Psoas muscle (tissue), 8 donors: ENCODE results near the gene IFFO2. TPM values are rescaled to one million over a fixed set of nuclear protein-coding genes. Genes with fewer than 3 reads are reported as not detected.

ENCODE experiments used
- ATAC-seq, 4 donors: fragments of 200-7000 bp; cut with Tn5 transposase; one replicate each; pipeline ENCODE4 v1.9.1; 2020; ENCODE audit warnings: moderate library complexity in 3 of 4, mild to moderate bottlenecking in 2 of 4
- DNase-seq, 2 donors: peaks; one replicate each; pipeline ENCODE4 v3.0.0-alpha.2; 2020
- H3K27ac ChIP-seq: fragments of 200-600 bp; one replicate; pipeline ENCODE4 v1.8.0; 2022
- H3K27me3 ChIP-seq, 3 donors: fragments of 200-600 bp in 1 of 3; one replicate each; pipeline versions ENCODE4 v1.6.1 to v1.8.0; 2013 to 2022; ENCODE audit warnings: low read length in 2 of 3, mild to moderate bottlenecking in 2 of 3, moderate library complexity in 1 of 3; ENCODE audit not compliant: insufficient read depth in 3 of 3
- H3K36me3 ChIP-seq, 2 donors: fragments of 200-600 bp in 1 of 2; one replicate each; pipeline versions ENCODE4 v1.6.1 to v1.8.0; 2013 to 2022; ENCODE audit warnings: low read depth in 1 of 2, mild to moderate bottlenecking in 1 of 2, moderate library complexity in 1 of 2; ENCODE audit not compliant: insufficient read depth in 1 of 2
- H3K4me1 ChIP-seq: fragments of 200-600 bp; one replicate; pipeline ENCODE4 v1.8.0; 2022
- H3K4me3 ChIP-seq: fragments of 200-600 bp; one replicate; pipeline ENCODE4 v1.8.0; 2022; ENCODE audit warnings: mild to moderate bottlenecking
- H3K9me3 ChIP-seq: fragments of 200-600 bp; one replicate; pipeline ENCODE4 v1.8.0; 2022
- CTCF ChIP-seq: fragments of 200-600 bp; IDR thresholded peaks from one replicate; pipeline ENCODE4 v1.8.0; 2022; ENCODE audit warnings: antibody characterized with exemption
- WGBS, 3 donors: extraction: QIAGEN DNeasy Blood & Tissue Kit; methylation state at CpG; one replicate each; pipeline versions ENCODE4 v1.1.6 to v1.1.7; 2013; 5-methylcytosine and 5-hydroxymethylcytosine counted together
- intact Hi-C, 2 donors: fragments of 100-400 bp; cut with DNase I; formaldehyde crosslinking; loops; one replicate each; pipeline versions ENCODE4 v1.11.0 to v1.14.2; 2022
- polyA plus RNA-seq, 3 donors: library from polyadenylated mRNA; stranded (reverse); fragments of 200-250 nt; gene quantifications; one replicate each; pipeline ENCODE4 v1.2.3, GENCODE V29; 2013
- total RNA-seq, 4 donors: library from RNA; stranded (reverse); fragmentation: NEBNext Ultra II Directional in 2 of 4; extraction: Animal tissue kit (Norgen Biotek cat#: 25700) in 2 of 4; gene quantifications; one replicate each; pipeline versions ENCODE4 v1.2.1 to v1.2.4, GENCODE V29; 2021 to 2023
- donor health status: healthy with polysubstance abuse.
- donor health status: DM: no; HTN: no; CAD: no; lungs with moderate emphysema.
- donor health status: Bipolar disorder and iron deficiency.
- donor health status: healthy.
- donor health status: DM: yes; HTN: yes; CAD: no.
- donor health status: DM: no; HTN: no; CAD: no.
- donor health status: DM: no; HTN: no; CAD: no.
- donor health status: DM: yes; HTN: yes; CAD: no.

The IFFO2 gene
- total and polyA plus RNA-seq, 7 donors: 0.94 to 14.0 (median 3.7) TPM

GRCh38 chr1:18878538-18879214 lies 77.8 kb downstream of the IFFO2 start:
- intact Hi-C loops: loop anchor here in 1 of 2 donors (5.0 kb wide), 1 partner anchor 281 kb away; no protein-coding TSS in a partner anchor
- WGBS, 3 donors: 81 to 86% (median 85%) methylated on average over 12 of the region's 12 CpGs

GRCh38 chr1:18877282-18877681 lies 79.2 kb downstream of the IFFO2 start:
- whole genome bisulfite sequencing, 3 donors: 89 to 92% (median 91%) methylated on average over 35 of the region's 35 CpGs
- no peak for TF ChIP-seq CTCF
- ATAC-seq (no peak), DNase-seq (no peak)
- H3K36me3 ChIP-seq: peaks cover 0 to 59% of the 10 kb centered on the region in 2 donors
- no peaks in the 10 kb centered on the region for H3K9me3 ChIP-seq
- peaks cover 4% of the 10 kb centered on the region for H3K4me1 ChIP-seq
- no peak overlapping the region for H3K4me3 ChIP-seq
- intact Hi-C loops: loop anchor here in 1 of 2 donors (5.0 kb wide), 1 partner anchor 280 kb away; no protein-coding TSS in a partner anchor
- H3K27ac ChIP-seq: no peak overlapping the region
- H3K27me3 ChIP-seq: no peaks in the 10 kb centered on the region

More at GRCh38 chr1:18878538-18879214, 77.8 kb downstream of the IFFO2 start:
- peaks cover 10% of the 10 kb centered on the region for H3K4me1 ChIP-seq
- TF ChIP-seq CTCF: no peak
- H3K36me3 ChIP-seq: peaks cover 0 to 53% of the 10 kb centered on the region in 2 donors
- H3K27me3 ChIP-seq: no peaks in the 10 kb centered on the region
- no peak for ATAC-seq
- DNase-seq: no peak
- H3K4me3 ChIP-seq: no peak overlapping the region
- H3K27ac ChIP-seq: no peak overlapping the region
- H3K9me3 ChIP-seq: no peaks in the 10 kb centered on the region

GRCh38 chr1:18876210-18876609 lies 80.3 kb downstream of the IFFO2 start:
- ATAC-seq (no peak), DNase-seq (no peak)
- H3K4me3 ChIP-seq: no peak overlapping the region
- H3K4me1 ChIP-seq: no peaks in the 10 kb centered on the region
- H3K27ac ChIP-seq: no peak overlapping the region
- TF ChIP-seq CTCF: no peak
- H3K27me3 ChIP-seq: no peaks in the 10 kb centered on the region
- intact Hi-C loops: loop anchor here in 1 of 2 donors (5.0 kb wide), 1 partner anchor 279 kb away; no protein-coding TSS in a partner anchor
- H3K36me3 ChIP-seq: peaks cover 0 to 56% of the 10 kb centered on the region in 2 donors
- 90 to 96% (median 91%) methylated on average over 10 of the region's 10 CpGs for WGBS, 3 donors
- H3K9me3 ChIP-seq: no peaks in the 10 kb centered on the region

- intact Hi-C loops: loop anchor here in 1 of 2 donors (5.0 kb wide), 1 partner anchor 278 kb away; no protein-coding TSS in a partner anchor
- no peak for TF ChIP-seq CTCF
- Histone ChIP-seq H3K4me3 (no peak overlapping the region), H3K27me3 (no peaks in the 10 kb centered on the region), H3K4me1 (no peaks in the 10 kb centered on the region), H3K36me3 (peaks cover 0 to 51% of the 10 kb centered on the region in 2 donors), H3K27ac (no peak overlapping the region), H3K9me3 (no peaks in the 10 kb centered on the region)
- DNase-seq (no peak), ATAC-seq (no peak)
- 91 to 96% (median 94%) methylated on average over 3 of the region's 3 CpGs for WGBS, 3 donors
These were observed 80.7 kb downstream of the IFFO2 start for GRCh38 chr1:18875796-18876128.
